HG03025 (cell line): ENCODE data around the gene COA1.
"Not testable (repeated sequence)": the region's sequence is repeated elsewhere in the genome, so short reads cannot be mapped to it uniquely, and the experiment has no call there.

Experiments
- ATAC-seq: cut with Tn5 transposase; IDR thresholded peaks from one replicate; pipeline ENCODE4 v1.9.1; 2021; ENCODE audit warnings: mild to moderate bottlenecking, moderate library complexity; ENCODE audit not compliant: unreplicated experiment, low FRiP score

COA1 gene

DNA sequence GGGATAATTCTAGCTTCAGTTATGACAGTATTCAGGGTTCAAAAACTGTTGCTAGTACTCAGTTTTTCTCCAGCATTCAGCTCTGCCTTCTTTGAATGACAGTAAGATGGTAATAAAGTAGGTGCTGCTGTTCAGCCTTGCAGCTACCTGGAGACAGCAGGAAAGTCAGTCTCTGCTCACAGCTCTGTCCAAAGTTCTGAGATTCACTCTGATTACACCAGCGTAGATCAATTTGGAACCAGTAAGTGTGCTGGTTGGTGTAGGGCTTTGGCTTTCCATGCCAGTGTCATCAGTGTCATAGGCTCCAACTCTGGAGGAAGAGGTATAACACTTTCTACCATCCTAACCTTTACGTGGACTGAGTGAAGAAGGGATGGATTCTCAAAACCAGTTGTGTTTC lies 120.2 kb downstream of the COA1 start:
- ATAC-seq, result no peak

- ATAC-seq, result no peak
Observed at GRCh38 chr7:43604251-43604650, 125.1 kb downstream of the COA1 start.

GRCh38 chr7:43602256-43602655 lies 127.1 kb downstream of the COA1 start:
- no peak for ATAC-seq

GRCh38 chr7:43600056-43600455 lies 129.3 kb downstream of the COA1 start:
- ATAC-seq, result no peak

DNA sequence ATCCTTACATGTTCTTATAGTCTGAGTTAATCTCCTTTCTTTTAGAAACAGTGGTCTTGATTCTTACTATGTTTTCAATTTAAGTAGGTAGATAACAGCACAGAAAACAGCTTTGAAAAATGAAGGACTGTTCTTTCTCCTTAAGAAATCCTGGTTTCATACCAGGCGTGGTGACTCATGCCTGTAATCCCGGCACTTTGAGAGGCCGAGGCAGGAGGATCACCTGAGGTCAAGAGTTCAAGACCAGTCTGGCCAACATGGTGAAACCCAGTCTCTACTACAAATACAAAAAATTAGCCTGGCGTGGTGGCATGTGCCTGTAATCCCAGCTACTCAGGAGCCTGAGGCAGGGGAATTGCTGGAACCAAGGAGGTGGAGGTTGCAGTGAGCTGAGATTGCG lies 132.9 kb downstream of the COA1 start:
- ATAC-seq, result not testable (repeated sequence)

GRCh38 chr7:43594020-43594419 lies 135.3 kb downstream of the COA1 start:
- ATAC-seq, result no peak

GRCh38 chr7:43593010-43593409 lies 136.3 kb downstream of the COA1 start:
- no peak for ATAC-seq

DNA sequence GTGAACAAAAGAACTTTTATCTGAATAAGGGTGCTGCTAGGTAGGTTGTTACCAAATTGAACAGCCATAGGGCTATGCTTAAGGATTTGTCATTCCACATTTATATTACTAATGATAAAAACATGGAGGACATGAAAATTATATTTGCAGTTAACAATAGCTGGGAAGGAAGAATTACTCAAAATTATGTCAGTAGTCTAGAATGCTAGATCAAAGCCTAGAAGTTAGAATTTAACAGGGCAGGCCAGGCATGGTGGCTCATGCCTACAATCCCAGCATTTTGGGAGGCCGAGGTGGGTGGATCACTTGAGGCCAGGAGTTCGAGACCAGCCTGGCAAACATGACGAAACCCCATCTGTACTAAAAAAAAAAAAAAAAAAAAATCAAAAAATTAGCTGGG lies 137.0 kb downstream of the COA1 start:
- ATAC-seq, result no peak

GRCh38 chr7:43591558-43592180 lies 137.7 kb downstream of the COA1 start:
- ATAC-seq, result no peak

DNA sequence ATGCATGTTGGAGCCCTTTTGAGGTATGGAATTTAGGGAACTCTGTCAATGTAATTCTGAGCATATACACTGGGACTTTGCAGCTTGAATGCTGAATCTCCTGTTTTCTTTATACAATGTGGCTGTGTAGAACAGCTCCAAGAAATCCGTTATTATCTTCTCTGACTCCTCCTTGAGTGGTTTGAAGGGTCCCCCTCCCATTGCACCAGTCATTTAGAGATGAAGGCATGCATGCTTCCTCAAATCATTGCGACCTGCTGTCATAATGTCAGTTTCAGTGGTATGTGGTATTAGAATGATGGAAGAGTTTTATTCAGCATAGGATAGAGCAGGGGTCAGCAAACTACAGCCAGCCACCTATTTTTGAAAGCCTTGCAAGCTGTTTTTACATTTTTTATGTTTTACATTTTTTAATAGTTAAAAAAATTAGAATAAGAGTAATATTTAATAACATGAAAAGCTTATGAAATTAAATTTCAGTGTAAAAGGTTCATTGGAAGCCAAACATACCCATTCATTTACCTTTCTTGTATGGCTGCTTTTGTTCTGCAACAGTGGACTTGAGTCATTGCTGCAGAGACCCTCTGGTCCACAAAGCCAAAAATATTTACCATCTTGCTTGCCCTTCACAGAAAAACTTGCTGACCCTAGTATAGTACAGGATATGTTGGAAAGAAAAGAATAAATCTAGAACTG lies 138.3 kb downstream of the COA1 start:
- peak; percentile 62 for ATAC-seq

GRCh38 chr7:43589728-43590127 lies 139.6 kb downstream of the COA1 start:
- no peak for ATAC-seq
